Endothelial cell of umbilical vein (primary cell): ENCODE measurements around the gene KIF6.

Source experiments
- EZH2 ChIP-seq: IDR thresholded peaks from 2 replicates; pipeline ENCODE4 v1.6.1; 2012; ENCODE audit warnings: borderline replicate concordance, low read depth, mild to moderate bottlenecking, moderate library complexity, low read length, inconsistent platforms; ENCODE audit not compliant: severe bottlenecking
- FOS ChIP-seq: IDR thresholded peaks from 2 replicates; pipeline ENCODE4 v1.6.1; 2011; ENCODE audit warnings: mild to moderate bottlenecking, low read length, moderate library complexity, borderline replicate concordance; ENCODE audit not compliant: insufficient read depth
- GATA2 ChIP-seq: IDR thresholded peaks from 2 replicates; pipeline ENCODE4 v1.7.0; 2011; ENCODE audit warnings: low read depth, mild to moderate bottlenecking, moderate library complexity, mixed read lengths, low read length; ENCODE audit not compliant: insufficient read length, insufficient read depth
- JUN ChIP-seq: IDR thresholded peaks from 2 replicates; pipeline ENCODE4 v1.6.1; 2011; ENCODE audit warnings: borderline replicate concordance, low read depth; ENCODE audit not compliant: insufficient read length, insufficient read depth
- MYC ChIP-seq: IDR thresholded peaks from one replicate; pipeline ENCODE4 v1.6.1; 2011; ENCODE audit warnings: mild to moderate bottlenecking, low read depth, low read length
- POLR2A ChIP-seq: IDR thresholded peaks from 2 replicates; pipeline ENCODE4 v1.6.1; 2012; ENCODE audit warnings: low read depth, mild to moderate bottlenecking, control low read depth, low read length
- POLR2AphosphoS5 ChIP-seq: IDR thresholded peaks from 2 replicates; pipeline ENCODE4 v1.6.1; 2012; ENCODE audit warnings: low read depth, mild to moderate bottlenecking, control low read depth, low read length, moderate library complexity; ENCODE audit not compliant: insufficient read depth
- TF ChIP-seq, protein P1 (sequence below), 2 donors: IDR thresholded peaks; 1 replicate in 1 of 2; 2 replicates in 1 of 2; pipeline ENCODE4 v1.5.1; 2011; ENCODE audit warnings: low read length in 2 of 2, mild to moderate bottlenecking in 2 of 2, moderate library complexity in 2 of 2, control low read depth in 1 of 2, inconsistent platforms in 1 of 2, low read depth in 1 of 2; ENCODE audit not compliant: insufficient read depth in 1 of 2; ENCODE audit errors: extremely low read depth in 1 of 2
- TF ChIP-seq, protein P2 (sequence below): IDR thresholded peaks from 2 replicates; pipeline ENCODE4 v1.6.1; 2011; ENCODE audit not compliant: insufficient read depth, insufficient read length

DNA sequence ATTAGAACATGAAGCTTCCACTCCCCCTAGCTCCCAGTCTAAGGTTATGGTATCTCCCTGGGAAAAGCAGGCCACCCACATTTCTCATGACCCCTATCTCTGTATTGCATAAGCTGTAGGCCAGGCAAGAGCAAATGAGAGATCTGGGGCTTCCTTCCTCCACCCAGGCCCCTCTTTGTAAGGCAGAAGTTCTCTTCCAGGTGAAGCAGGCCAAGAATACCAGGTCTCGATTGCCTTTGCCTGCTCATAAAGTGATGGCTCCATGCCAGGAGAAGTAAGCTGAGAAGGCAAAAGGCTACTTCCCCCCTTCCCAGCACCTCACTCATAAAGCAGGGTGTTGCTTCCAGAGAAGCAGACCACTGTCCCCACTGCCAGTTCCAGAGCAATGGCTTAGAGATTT lies 258.6 kb downstream of the KIF6 start:
- TF ChIP-seq, protein P1, sequence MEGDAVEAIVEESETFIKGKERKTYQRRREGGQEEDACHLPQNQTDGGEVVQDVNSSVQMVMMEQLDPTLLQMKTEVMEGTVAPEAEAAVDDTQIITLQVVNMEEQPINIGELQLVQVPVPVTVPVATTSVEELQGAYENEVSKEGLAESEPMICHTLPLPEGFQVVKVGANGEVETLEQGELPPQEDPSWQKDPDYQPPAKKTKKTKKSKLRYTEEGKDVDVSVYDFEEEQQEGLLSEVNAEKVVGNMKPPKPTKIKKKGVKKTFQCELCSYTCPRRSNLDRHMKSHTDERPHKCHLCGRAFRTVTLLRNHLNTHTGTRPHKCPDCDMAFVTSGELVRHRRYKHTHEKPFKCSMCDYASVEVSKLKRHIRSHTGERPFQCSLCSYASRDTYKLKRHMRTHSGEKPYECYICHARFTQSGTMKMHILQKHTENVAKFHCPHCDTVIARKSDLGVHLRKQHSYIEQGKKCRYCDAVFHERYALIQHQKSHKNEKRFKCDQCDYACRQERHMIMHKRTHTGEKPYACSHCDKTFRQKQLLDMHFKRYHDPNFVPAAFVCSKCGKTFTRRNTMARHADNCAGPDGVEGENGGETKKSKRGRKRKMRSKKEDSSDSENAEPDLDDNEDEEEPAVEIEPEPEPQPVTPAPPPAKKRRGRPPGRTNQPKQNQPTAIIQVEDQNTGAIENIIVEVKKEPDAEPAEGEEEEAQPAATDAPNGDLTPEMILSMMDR (IDR thresholded peaks at IDR 0.05; ENCODE audit: extremely low read depth in 1 of 2, insufficient read depth in 1 of 2, low read depth in 1 of 2, low read length in 2 of 2), result no peak
- TF ChIP-seq POLR2A (no peak), MYC (no peak), EZH2 (no peak), POLR2AphosphoS5 (no peak), JUN (no peak), FOS (no peak), GATA2 (no peak)
- TF ChIP-seq, protein P2, sequence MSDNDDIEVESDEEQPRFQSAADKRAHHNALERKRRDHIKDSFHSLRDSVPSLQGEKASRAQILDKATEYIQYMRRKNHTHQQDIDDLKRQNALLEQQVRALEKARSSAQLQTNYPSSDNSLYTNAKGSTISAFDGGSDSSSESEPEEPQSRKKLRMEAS, result no peak
